ENCODE data around the gene RGCC. TPM values are rescaled to one million over a fixed set of nuclear protein-coding genes. Genes with fewer than 3 reads are reported as not detected.

The RGCC gene
- total RNA-seq, 1 donor from 2014 or later, result not detected

GRCh38 chr13:41506312-41506711, 49.0 kb downstream of the RGCC start:
- H3K9me3 Mint-ChIP-seq (ENCODE audit: low read depth), result peaks cover 10% of the 10 kb centered on the region

GRCh38 chr13:41509971-41510370, 52.6 kb downstream of the RGCC start:
- no peak for DNase-seq (ENCODE audit: low spot score, unreplicated experiment)
- H3K4me1 Mint-ChIP-seq (ENCODE audit: low read depth), result no peaks in the 10 kb centered on the region
- H3K36me3 Mint-ChIP-seq (ENCODE audit: insufficient read depth), result no peaks in the 10 kb centered on the region
- no peak overlapping the region for H3K4me3 Mint-ChIP-seq (ENCODE audit: low read depth)
- no peak for TF ChIP-seq CTCF (IDR thresholded peaks at IDR 0.05; ENCODE audit: unreplicated experiment)
- peaks cover 3% of the 10 kb centered on the region for H3K9me3 Mint-ChIP-seq (ENCODE audit: low read depth)
- H3K27me3 Mint-ChIP-seq, result no peaks in the 10 kb centered on the region
- no peak overlapping the region for H3K27ac Mint-ChIP-seq

More at GRCh38 chr13:41506312-41506711, 49.0 kb downstream of the RGCC start:
- Mint-ChIP-seq H3K27ac (no peak overlapping the region), H3K4me3 (ENCODE audit: low read depth) (no peak overlapping the region), H3K4me1 (ENCODE audit: low read depth) (no peaks in the 10 kb centered on the region), H3K36me3 (ENCODE audit: insufficient read depth) (no peaks in the 10 kb centered on the region), H3K27me3 (peaks cover 4% of the 10 kb centered on the region)
- DNase-seq (ENCODE audit: low spot score, unreplicated experiment), result no peak
- TF ChIP-seq CTCF (IDR thresholded peaks at IDR 0.05; ENCODE audit: unreplicated experiment), result no peak

- Mint-ChIP-seq H3K36me3 (ENCODE audit: insufficient read depth) (no peaks in the 10 kb centered on the region), H3K9me3 (ENCODE audit: low read depth) (peaks cover under 1% of the 10 kb centered on the region), H3K4me3 (ENCODE audit: low read depth) (no peak overlapping the region), H3K4me1 (ENCODE audit: low read depth) (no peaks in the 10 kb centered on the region), H3K27ac (no peak overlapping the region), H3K27me3 (no peaks in the 10 kb centered on the region)
- no peak for DNase-seq (ENCODE audit: low spot score, unreplicated experiment)
- TF ChIP-seq CTCF (IDR thresholded peaks at IDR 0.05; ENCODE audit: unreplicated experiment), result no peak
Measured at GRCh38 chr13:41511827-41512226, 54.5 kb downstream of the RGCC start.

GRCh38 chr13:41512441-41512840, 55.1 kb downstream of the RGCC start:
- H3K4me1 Mint-ChIP-seq (ENCODE audit: low read depth), result no peaks in the 10 kb centered on the region
- H3K27ac Mint-ChIP-seq, result no peak overlapping the region
- no peak for TF ChIP-seq CTCF (IDR thresholded peaks at IDR 0.05; ENCODE audit: unreplicated experiment)
- no peak for DNase-seq (ENCODE audit: low spot score, unreplicated experiment)
- no peaks in the 10 kb centered on the region for H3K36me3 Mint-ChIP-seq (ENCODE audit: insufficient read depth)
- H3K4me3 Mint-ChIP-seq (ENCODE audit: low read depth), result no peak overlapping the region
- H3K9me3 Mint-ChIP-seq (ENCODE audit: low read depth), result peaks cover 3% of the 10 kb centered on the region
- no peaks in the 10 kb centered on the region for H3K27me3 Mint-ChIP-seq

- Mint-ChIP-seq H3K9me3 (ENCODE audit: low read depth) (peaks cover 3% of the 10 kb centered on the region), H3K36me3 (ENCODE audit: insufficient read depth) (no peaks in the 10 kb centered on the region), H3K27ac (no peak overlapping the region), H3K4me1 (ENCODE audit: low read depth) (no peaks in the 10 kb centered on the region), H3K4me3 (ENCODE audit: low read depth) (no peak overlapping the region), H3K27me3 (no peaks in the 10 kb centered on the region)
- TF ChIP-seq CTCF (IDR thresholded peaks at IDR 0.05; ENCODE audit: unreplicated experiment), result no peak
- DNase-seq (ENCODE audit: low spot score, unreplicated experiment), result no peak
Measured at GRCh38 chr13:41513600-41513999, 56.2 kb downstream of the RGCC start.
